ENCODE data around the gene WDR91.

WDR91 gene

GRCh38 chr7:135152442-135152841 lies 58.9 kb downstream of the WDR91 start:
- Histone ChIP-seq H3K9ac (ENCODE audit: low read length) (no peak overlapping the region), H3K36me3 (ENCODE audit: control insufficient read depth, insufficient read depth, low read length, severe bottlenecking) (peaks cover 35% of the 10 kb centered on the region), H3K4me3 (ENCODE audit: low read length) (no peak overlapping the region), H3K9me3 (ENCODE audit: control insufficient read depth, low read length) (peaks cover 22% of the 10 kb centered on the region), H3K4me1 (ENCODE audit: control insufficient read depth, insufficient read depth, low read length) (peaks cover 15% of the 10 kb centered on the region), H3K27me3 (replicated peaks; ENCODE audit: control insufficient read depth, insufficient read depth, low read length) (no peaks in the 10 kb centered on the region)
- DNase-seq (ENCODE audit: low read depth) = no peak

GRCh38 chr7:135151533-135151932 lies 59.8 kb downstream of the WDR91 start:
- peaks cover 17% of the 10 kb centered on the region for H3K9me3 ChIP-seq (ENCODE audit: control insufficient read depth, low read length)
- H3K27me3 ChIP-seq (replicated peaks; ENCODE audit: control insufficient read depth, insufficient read depth, low read length) = no peaks in the 10 kb centered on the region
- H3K36me3 ChIP-seq (ENCODE audit: control insufficient read depth, insufficient read depth, low read length, severe bottlenecking) = peaks cover 26% of the 10 kb centered on the region
- no peak for DNase-seq (ENCODE audit: low read depth)
- H3K4me1 ChIP-seq (ENCODE audit: control insufficient read depth, insufficient read depth, low read length) = peaks cover 22% of the 10 kb centered on the region
- no peak overlapping the region for H3K9ac ChIP-seq (ENCODE audit: low read length)
- H3K4me3 ChIP-seq (ENCODE audit: low read length) = peak overlapping the region; percentile 29

- no peak overlapping the region for H3K9ac ChIP-seq (ENCODE audit: low read length)
- H3K4me3 ChIP-seq (ENCODE audit: low read length) = peak overlapping the region; percentile 83
- H3K4me1 ChIP-seq (ENCODE audit: control insufficient read depth, insufficient read depth, low read length) = peaks cover 25% of the 10 kb centered on the region
- H3K27me3 ChIP-seq (replicated peaks; ENCODE audit: control insufficient read depth, insufficient read depth, low read length) = no peaks in the 10 kb centered on the region
- H3K36me3 ChIP-seq (ENCODE audit: control insufficient read depth, insufficient read depth, low read length, severe bottlenecking) = peaks cover 25% of the 10 kb centered on the region
- DNase-seq (ENCODE audit: low read depth) = no peak
- H3K9me3 ChIP-seq (ENCODE audit: control insufficient read depth, low read length) = peaks cover 13% of the 10 kb centered on the region
These were observed 60.2 kb downstream of the WDR91 start for GRCh38 chr7:135151132-135151531.

- peaks cover 25% of the 10 kb centered on the region for H3K36me3 ChIP-seq (ENCODE audit: control insufficient read depth, insufficient read depth, low read length, severe bottlenecking)
- peak overlapping the region; percentile 92 for H3K9ac ChIP-seq (ENCODE audit: low read length)
- peaks cover 30% of the 10 kb centered on the region for H3K4me1 ChIP-seq (ENCODE audit: control insufficient read depth, insufficient read depth, low read length)
- H3K4me3 ChIP-seq (ENCODE audit: low read length) = peak overlapping the region; percentile 83
- no peaks in the 10 kb centered on the region for H3K27me3 ChIP-seq (replicated peaks; ENCODE audit: control insufficient read depth, insufficient read depth, low read length)
- no peak for DNase-seq (ENCODE audit: low read depth)
- peaks cover 6% of the 10 kb centered on the region for H3K9me3 ChIP-seq (ENCODE audit: control insufficient read depth, low read length)
These were observed 61.1 kb downstream of the WDR91 start for GRCh38 chr7:135150072-135150782.

GRCh38 chr7:135147899-135148721 lies 63.2 kb downstream of the WDR91 start, which contains the start of gene TMEM140:
Gene TMEM140 (plus strand): TSS chr7:135148072. CDS start chr7:135164442, 16,370 bp downstream.
- Histone ChIP-seq H3K36me3 (ENCODE audit: control insufficient read depth, insufficient read depth, low read length, severe bottlenecking) (peaks cover 21% of the 10 kb centered on the region), H3K27me3 (replicated peaks; ENCODE audit: control insufficient read depth, insufficient read depth, low read length) (no peaks in the 10 kb centered on the region), H3K4me1 (ENCODE audit: control insufficient read depth, insufficient read depth, low read length) (peaks cover 30% of the 10 kb centered on the region), H3K9ac (ENCODE audit: low read length) (peak within 1 kb of the TSS; percentile 92), H3K9me3 (ENCODE audit: control insufficient read depth, low read length) (no peaks in the 10 kb centered on the region), H3K4me3 (ENCODE audit: low read length) (peak within 1 kb of the TSS; percentile 83)
- peak; percentile 55 for DNase-seq (ENCODE audit: low read depth)

- Histone ChIP-seq H3K9ac (ENCODE audit: low read length) (peak overlapping the region; percentile 92), H3K4me1 (ENCODE audit: control insufficient read depth, insufficient read depth, low read length) (peaks cover 30% of the 10 kb centered on the region), H3K36me3 (ENCODE audit: control insufficient read depth, insufficient read depth, low read length, severe bottlenecking) (peaks cover 15% of the 10 kb centered on the region), H3K27me3 (replicated peaks; ENCODE audit: control insufficient read depth, insufficient read depth, low read length) (no peaks in the 10 kb centered on the region), H3K4me3 (ENCODE audit: low read length) (peak overlapping the region; percentile 83), H3K9me3 (ENCODE audit: control insufficient read depth, low read length) (no peaks in the 10 kb centered on the region)
- DNase-seq (ENCODE audit: low read depth) = peak; percentile 12
These were observed 63.9 kb downstream of the WDR91 start for GRCh38 chr7:135147341-135147898.

GRCh38 chr7:135143885-135144668 lies 67.2 kb downstream of the WDR91 start:
- no peak for DNase-seq (ENCODE audit: low read depth)
- Histone ChIP-seq H3K4me3 (ENCODE audit: low read length) (no peak overlapping the region), H3K4me1 (ENCODE audit: control insufficient read depth, insufficient read depth, low read length) (peaks cover 16% of the 10 kb centered on the region), H3K9me3 (ENCODE audit: control insufficient read depth, low read length) (no peaks in the 10 kb centered on the region), H3K36me3 (ENCODE audit: control insufficient read depth, insufficient read depth, low read length, severe bottlenecking) (no peaks in the 10 kb centered on the region), H3K9ac (ENCODE audit: low read length) (no peak overlapping the region), H3K27me3 (replicated peaks; ENCODE audit: control insufficient read depth, insufficient read depth, low read length) (no peaks in the 10 kb centered on the region)
